ENCODE results near the gene TMEM121B. TPM values are rescaled to one million over a fixed set of nuclear protein-coding genes. Genes with fewer than 3 reads are reported as not detected.
A peak's percentile ranks its signal among the peaks of the same experiment; 100 is the strongest.

Gene TMEM121B
- total RNA-seq = under 1 TPM in 3 of 4 donors, not detected in 1; 0.26 to 0.49 (median 0.35) TPM

- H3K36me3 ChIP-seq = no peaks in the 10 kb centered on the region
- H3K27ac ChIP-seq = no peak within 1 kb of the TSS
- H3K4me1 ChIP-seq = peaks cover 0 to 14% of the 10 kb centered on the region in 2 donors
- H3K9me3 ChIP-seq = no peaks in the 10 kb centered on the region
- H3K27me3 ChIP-seq = peaks cover 8 to 11% of the 10 kb centered on the region in 2 donors
- DNase-seq = peak in 1 of 2 donors; percentile 30
- TF ChIP-seq POLR2A (IDR thresholded peaks at IDR 0.05) = no peak
- TF ChIP-seq CTCF (IDR thresholded peaks at IDR 0.05) = no peak
- H3K4me3 ChIP-seq = peak within 1 kb of the TSS; percentile 20 to 28
- intact Hi-C loops (cut with DNase I; ENCODE audit: low total_unique reads) = no loop called here
Observed at GRCh38 chr22:17121233-17122195, at the start of gene TMEM121B. TMEM121B (minus strand) TSS chr22:17121360; CDS start chr22:17121127, 233 bp downstream.

- peak in 1 of 2 donors; percentile 49 for DNase-seq
- Histone ChIP-seq H3K36me3 (no peaks in the 10 kb centered on the region), H3K9me3 (no peaks in the 10 kb centered on the region), H3K4me3 (no peak overlapping the region), H3K27ac (no peak overlapping the region), H3K4me1 (no peaks in the 10 kb centered on the region), H3K27me3 (no peaks in the 10 kb centered on the region)
- TF ChIP-seq POLR2A (IDR thresholded peaks at IDR 0.05) = no peak
- TF ChIP-seq CTCF (IDR thresholded peaks at IDR 0.05) = no peak
- intact Hi-C loops (cut with DNase I; ENCODE audit: low total_unique reads) = no loop called here
Observed at GRCh38 chr22:17167486-17167885, 46.3 kb upstream of the TMEM121B start.

GRCh38 chr22:17164392-17165024 lies 43.3 kb upstream of the TMEM121B start:
- no peak overlapping the region for H3K4me3 ChIP-seq
- intact Hi-C loops (cut with DNase I; ENCODE audit: low total_unique reads) = no loop called here
- no peak for TF ChIP-seq POLR2A (IDR thresholded peaks at IDR 0.05)
- TF ChIP-seq CTCF (IDR thresholded peaks at IDR 0.05) = no peak

GRCh38 chr22:17162731-17163130 lies 41.6 kb upstream of the TMEM121B start:
- TF ChIP-seq CTCF (IDR thresholded peaks at IDR 0.05) (no peak), POLR2A (IDR thresholded peaks at IDR 0.05) (no peak)
- intact Hi-C loops (cut with DNase I; ENCODE audit: low total_unique reads) = no loop called here
- Histone ChIP-seq H3K9me3 (no peaks in the 10 kb centered on the region), H3K4me3 (no peak overlapping the region), H3K27ac (no peak overlapping the region), H3K27me3 (no peaks in the 10 kb centered on the region), H3K4me1 (no peaks in the 10 kb centered on the region), H3K36me3 (no peaks in the 10 kb centered on the region)
- no peak for DNase-seq

More at GRCh38 chr22:17164392-17165024, 43.3 kb upstream of the TMEM121B start:
- no peaks in the 10 kb centered on the region for H3K27me3 ChIP-seq
- no peaks in the 10 kb centered on the region for H3K4me1 ChIP-seq
- no peaks in the 10 kb centered on the region for H3K36me3 ChIP-seq
- DNase-seq = no peak
- H3K9me3 ChIP-seq = no peaks in the 10 kb centered on the region
- no peak overlapping the region for H3K27ac ChIP-seq

GRCh38 chr22:17161991-17162390 lies 40.8 kb upstream of the TMEM121B start:
- Histone ChIP-seq H3K36me3 (no peaks in the 10 kb centered on the region), H3K4me3 (no peak overlapping the region), H3K9me3 (no peaks in the 10 kb centered on the region), H3K4me1 (no peaks in the 10 kb centered on the region), H3K27me3 (no peaks in the 10 kb centered on the region), H3K27ac (no peak overlapping the region)
- TF ChIP-seq POLR2A (IDR thresholded peaks at IDR 0.05) (no peak), CTCF (IDR thresholded peaks at IDR 0.05) (no peak)
- intact Hi-C loops (cut with DNase I; ENCODE audit: low total_unique reads) = no loop called here
- DNase-seq = no peak

All from uterus (tissue), 4 donors.